ENCODE measurements around the gene MANSC1.

Gene MANSC1
- total RNA-seq: 0.30 to 1.8 reads per million in 2 experiments

GRCh38 chr12:12349711-12350665 lies at the start of gene MANSC1:
TSS of gene MANSC1 (minus strand) at chr12:12350242. CDS start at chr12:12343314, 6,928 bp downstream.
- DNase-seq (ENCODE audit: low read depth): peak; percentile 21

GRCh38 chr12:12399161-12399560 lies 49.1 kb upstream of the MANSC1 start:
- DNase-seq (ENCODE audit: low read depth): no peak

DNA sequence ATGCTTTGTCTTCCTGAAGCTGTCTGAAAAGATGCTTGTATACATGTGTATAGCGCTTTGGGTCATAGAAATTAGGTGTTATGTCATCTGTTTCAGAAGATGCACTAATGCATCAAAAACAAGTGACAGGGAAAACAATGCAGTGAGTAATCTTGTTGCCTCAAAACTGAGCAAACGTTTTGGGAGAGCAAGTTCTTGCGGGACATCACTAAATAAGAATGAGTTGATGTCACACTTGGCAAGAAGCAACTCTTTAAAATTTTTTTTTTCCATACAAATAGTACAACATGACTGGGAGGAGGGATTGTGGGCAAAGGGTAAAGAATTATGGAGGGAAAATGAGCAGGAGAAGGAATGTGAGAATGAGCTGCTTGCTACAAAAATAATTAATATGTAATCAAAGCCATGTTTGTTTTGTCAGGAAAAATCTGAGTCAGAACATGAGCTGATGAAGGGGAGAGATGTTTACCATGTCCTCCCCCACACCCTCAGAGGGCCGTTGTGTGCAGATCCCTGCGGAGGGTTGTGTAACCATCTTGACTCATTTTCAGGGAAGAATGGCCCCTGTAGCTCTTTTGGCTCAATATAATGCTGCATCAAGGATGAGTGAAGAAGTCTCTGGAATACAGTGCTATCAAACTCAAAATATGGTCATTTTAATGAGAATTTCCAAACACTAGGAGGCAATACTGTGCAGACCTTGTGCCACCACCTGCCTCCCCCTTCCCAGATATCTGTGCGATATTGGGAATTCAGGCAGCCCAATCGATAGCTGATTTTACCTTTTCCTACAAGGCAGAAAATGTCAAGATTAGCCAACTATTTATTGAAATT lies 48.2 kb upstream of the MANSC1 start:
- no peak for DNase-seq (ENCODE audit: low read depth)

DNA sequence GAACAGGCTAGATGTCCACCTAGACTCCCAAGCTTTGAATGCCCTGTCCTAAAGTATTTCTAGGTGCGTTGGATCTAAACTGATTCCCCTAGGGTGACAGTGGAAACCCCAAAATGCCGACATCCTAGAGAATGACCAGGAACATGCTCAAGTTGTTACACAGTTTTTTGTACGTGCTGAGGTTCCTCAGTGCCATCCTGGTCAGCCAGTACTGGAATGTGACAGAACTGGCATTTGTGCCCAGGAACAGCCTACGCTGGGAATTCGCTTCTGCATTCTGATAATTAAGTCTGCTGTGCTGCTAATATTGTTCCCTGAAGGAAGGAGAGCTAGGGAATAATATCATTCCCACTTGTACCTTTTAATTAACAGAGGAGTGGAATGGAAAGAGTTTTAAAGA lies 47.1 kb upstream of the MANSC1 start:
- no peak for DNase-seq (ENCODE audit: low read depth)

DNA sequence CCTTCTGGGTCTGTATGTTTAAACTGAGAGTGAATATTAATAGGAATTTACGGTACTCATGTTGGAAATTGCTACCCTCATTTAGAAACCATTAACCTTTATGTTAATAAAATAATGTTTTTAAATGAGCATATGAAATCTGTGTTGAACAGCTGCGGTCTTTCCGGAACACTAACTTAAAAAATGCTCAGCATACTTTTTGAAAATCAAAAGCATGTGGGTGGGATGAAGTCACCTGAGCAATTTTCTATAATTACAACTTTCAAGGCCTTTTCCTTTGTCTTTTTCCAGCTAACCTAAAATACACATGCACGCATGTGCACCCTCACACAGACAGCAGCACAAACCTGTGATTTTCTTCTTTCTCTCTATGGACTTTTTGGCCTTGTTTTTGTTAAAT lies 46.7 kb upstream of the MANSC1 start:
- DNase-seq (ENCODE audit: low read depth): no peak

DNA sequence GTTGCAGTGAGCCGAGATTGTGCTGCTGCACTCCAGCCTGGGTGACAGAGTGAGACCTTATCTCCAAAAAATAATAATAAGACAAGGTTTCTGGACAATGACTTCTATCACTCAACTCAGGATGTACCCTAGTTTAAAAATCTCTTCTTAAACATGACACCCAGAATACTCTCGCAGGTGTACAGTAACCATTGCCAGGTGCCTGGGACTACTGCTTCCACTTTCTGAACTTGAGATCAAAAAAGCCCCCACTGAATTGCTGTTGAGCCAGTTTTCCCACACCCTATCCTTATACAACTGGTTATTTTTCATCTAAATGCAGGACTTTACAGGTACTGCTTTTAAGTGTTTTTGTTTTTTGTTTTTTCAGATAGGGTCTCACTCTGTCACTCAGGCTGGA lies 43.1 kb upstream of the MANSC1 start:
- DNase-seq (ENCODE audit: low read depth): no peak

GRCh38 chr12:12392413-12392812 lies 42.4 kb upstream of the MANSC1 start:
- no peak for DNase-seq (ENCODE audit: low read depth)

DNA sequence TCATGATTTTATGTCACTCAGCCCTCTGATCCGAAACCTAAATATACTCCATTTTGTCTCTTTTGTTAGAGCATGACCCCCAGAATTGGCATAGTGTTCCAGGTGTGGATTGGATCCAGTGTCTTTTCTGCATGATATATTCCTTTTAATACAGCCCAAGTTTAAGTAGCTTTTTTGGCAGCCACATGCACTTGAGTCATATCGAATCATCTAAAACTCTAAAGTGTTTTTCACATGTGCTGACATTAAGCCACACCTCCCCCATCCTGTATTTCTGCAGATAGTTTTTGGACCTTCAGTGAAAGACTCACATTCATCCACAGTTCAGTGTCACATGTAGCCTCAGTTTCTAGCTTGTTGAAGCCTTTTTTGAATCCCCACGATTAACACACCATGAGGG lies 37.5 kb upstream of the MANSC1 start:
- DNase-seq (ENCODE audit: low read depth): no peak

GRCh38 chr12:12384571-12385340 lies 34.7 kb upstream of the MANSC1 start:
- DNase-seq (ENCODE audit: low read depth): no peak

GRCh38 chr12:12381982-12382381 lies 31.9 kb upstream of the MANSC1 start:
- no peak for DNase-seq (ENCODE audit: low read depth)

DNA sequence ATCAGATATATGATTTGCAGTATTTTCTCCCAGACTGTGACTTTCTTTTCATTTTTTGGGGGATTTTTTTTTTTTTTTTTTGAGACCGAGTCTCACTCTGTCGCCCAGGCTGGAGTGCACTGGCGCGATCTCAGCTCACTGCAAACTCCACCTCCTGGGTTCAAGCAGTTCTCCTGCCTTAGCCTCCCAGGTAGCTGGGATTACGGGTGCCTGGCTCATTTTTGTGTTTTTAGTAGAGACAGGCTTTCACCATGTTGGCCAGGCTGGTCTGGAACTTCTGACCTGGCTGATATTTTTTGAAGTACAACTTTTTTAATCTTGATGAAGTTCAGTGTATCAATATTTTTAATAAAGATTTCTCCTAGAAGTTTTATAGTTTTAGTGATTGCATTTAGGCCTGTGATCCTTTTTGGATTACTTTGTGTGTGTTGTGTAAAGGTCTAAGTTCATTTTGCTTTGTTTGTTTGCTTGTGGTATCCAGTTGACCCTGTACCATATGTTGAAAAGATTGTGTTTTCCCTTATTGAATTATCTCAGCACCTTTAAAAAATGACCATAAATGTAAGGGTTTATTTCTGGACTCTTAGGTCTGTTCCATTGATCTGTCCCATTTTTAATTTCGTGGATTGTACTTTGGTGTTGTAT lies 31.0 kb upstream of the MANSC1 start:
- no peak for DNase-seq (ENCODE audit: low read depth)

- DNase-seq (ENCODE audit: low read depth): peak; percentile 41
Measured at GRCh38 chr12:12379831-12380730, 30.0 kb upstream of the MANSC1 start.

GRCh38 chr12:12378616-12379015 lies 28.6 kb upstream of the MANSC1 start:
- DNase-seq (ENCODE audit: low read depth): no peak

DNA sequence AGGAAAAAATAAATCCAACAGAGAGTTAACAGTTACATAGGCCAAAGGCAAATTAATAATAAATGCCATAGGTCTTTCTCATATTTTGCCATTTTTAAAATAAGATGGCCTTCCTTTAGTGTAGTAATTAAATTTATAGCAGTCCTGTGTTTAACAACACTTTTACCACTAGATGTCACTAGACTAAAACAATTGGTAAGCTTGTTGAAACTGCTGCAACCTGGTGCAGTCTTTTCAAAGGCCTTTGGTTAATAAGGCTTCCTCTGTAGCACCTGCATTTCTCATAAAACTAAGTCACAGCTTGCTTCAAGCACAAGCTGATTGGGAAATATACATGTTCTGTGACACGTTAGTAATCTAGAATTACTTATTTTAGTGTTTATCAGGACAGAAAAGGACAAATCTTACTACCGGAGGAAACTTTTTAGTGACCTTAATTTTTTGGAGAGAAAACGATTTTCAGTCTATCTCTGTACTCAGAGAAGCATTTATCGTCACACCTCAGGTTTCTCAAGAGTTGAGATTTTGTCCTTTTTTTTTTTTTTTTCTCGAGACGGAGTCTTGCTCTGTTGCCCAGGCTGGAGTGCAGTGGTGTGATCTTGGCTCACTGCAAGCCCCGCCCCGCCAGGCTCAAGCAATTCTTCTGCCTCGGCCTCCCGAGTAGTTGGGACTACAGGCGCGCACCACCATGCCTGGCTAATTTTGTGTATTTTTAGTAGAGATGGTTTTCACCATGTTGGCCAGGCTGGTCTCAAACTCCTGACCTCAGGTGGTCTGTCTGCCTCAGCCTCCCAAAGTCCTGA lies 26.8 kb upstream of the MANSC1 start:
- DNase-seq (ENCODE audit: low read depth): peak; percentile 14

GRCh38 chr12:12372946-12373722 lies 23.1 kb upstream of the MANSC1 start:
- DNase-seq (ENCODE audit: low read depth): no peak

DNA sequence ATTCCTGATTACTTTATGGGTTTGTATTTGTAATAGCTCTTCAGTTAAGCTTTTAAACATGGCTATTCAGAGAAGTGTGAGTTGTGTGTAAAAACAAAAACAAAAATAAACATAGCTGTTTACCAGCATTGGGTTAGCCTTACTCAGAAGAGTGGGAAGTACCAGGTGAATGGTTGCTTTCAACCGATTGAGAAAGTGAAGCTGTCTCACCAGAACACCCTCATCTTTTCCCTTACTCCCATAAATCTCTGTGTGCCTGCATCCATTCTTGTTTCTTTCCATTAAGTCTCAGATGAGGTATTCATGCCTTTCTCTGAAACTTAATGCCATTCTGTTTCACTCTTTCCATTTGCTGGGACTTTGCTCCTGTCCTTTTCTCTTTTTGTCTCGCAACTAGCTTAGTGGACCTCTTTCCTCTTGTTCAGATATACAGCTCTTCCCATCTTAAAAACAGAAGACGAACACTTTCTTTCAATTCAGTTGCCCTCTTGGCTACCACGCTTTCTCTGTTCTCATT lies 17.5 kb upstream of the MANSC1 start:
- DNase-seq (ENCODE audit: low read depth): no peak

DNA sequence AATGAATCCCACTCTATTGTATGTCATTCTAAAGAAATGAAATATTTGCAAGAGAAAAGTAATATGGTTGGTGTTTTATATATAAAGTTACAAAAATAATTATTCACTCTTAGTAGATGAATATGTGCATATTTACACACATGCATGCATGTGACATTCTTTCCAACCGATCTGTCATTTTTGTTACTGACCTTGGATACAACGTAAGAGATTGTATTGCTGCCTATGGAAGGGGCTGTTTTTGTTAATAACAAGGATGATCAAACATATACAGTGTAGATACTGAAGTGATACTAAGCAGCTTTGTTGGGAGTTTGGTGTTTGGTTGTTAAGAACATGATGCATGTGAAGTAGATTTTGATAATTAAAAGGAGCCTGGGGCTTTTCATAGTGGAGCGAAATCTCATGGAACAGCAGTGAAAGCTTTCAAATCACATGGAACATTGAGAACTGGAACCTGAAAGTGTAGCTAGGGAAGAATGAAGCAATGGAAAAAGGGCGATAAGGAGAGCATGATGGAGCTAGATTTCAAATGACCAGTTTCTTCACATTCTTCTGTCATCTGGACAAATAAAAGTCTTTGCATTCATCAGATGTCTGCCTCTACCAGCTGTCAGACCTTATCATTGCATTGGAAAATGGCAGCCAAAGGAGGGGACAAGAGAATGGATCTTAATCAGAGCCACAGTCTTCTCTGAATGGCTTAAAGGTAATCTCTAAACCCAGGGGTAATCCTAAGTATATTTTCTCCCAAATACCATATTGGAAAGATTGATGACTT lies 16.8 kb upstream of the MANSC1 start:
- DNase-seq (ENCODE audit: low read depth): no peak

DNA sequence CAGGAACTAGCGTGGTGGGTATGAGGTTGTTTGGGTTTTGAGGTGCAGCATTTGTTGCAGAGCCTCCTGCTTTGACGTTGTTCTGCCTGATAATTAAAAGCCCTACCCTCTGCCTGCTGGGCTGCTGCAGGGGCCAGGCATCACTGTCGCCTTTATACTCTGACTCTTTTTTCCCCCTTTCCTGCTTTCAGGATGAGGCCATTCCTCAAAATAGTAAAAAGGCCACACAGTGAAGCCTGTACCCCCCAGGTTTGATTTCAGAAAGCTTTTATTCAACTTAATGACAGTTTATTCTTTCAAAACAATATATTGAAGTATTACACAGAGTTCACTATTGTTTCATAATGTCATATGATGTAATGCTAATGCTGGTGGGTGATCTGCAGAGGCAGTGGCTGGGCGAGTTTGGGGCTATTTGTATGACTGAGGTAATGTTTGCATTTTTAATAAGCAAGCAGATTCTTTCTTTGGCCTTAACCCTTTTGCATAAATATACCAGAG lies 15.9 kb upstream of the MANSC1 start:
- no peak for DNase-seq (ENCODE audit: low read depth)

Data from T follicular helper cell (primary cell).